ENCODE measurements around the gene PTPN4. TPM values are rescaled to one million over a fixed set of nuclear protein-coding genes. Genes with fewer than 3 reads are reported as not detected.

The PTPN4 gene
- total RNA-seq, 1 experiment from 2014 or later, result 60.7 TPM

DNA sequence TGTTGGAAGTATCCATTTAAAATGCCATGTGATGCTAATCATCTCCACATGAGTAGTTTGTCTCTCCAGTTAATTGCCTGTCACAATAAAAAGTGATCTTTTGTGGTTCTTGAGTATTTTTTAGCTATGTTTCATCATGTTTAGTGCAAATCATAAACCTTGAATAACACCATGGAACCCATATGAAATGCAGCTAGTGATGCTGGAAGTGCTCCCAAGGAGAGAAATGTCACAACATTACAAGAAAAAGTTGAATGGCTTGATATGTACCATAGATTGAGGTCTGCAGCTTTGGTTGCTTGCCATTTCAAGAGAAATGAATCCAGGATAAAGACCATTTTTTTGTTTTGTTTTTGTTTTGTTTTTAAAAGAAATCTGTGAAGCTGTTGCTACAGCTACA is 14.3 kb downstream of the PTPN4 start:
- Histone ChIP-seq H3K79me2 (ENCODE audit: low read depth) (peaks cover 91% of the 10 kb centered on the region), H3K4me2 (no peak overlapping the region), H4K20me1 (ENCODE audit: insufficient read depth) (peaks cover 9% of the 10 kb centered on the region; the same call in 1 of the 2 replicates), H3F3A (ENCODE audit: insufficient read depth, low read depth) (0 out of 2 replicates have a peak, but pooled peaks cover 5% of the 10 kb centered on the region), H3K4me1 (replicated peaks; ENCODE audit: insufficient read depth) (peaks cover 8% of the 10 kb centered on the region; the same call in 1 of the 2 replicates), H3K27me3 (ENCODE audit: insufficient read depth, low read depth) (no peaks in the 10 kb centered on the region), H3K36me3 (ENCODE audit: low read depth) (peaks cover 3% of the 10 kb centered on the region; the same call in 1 of the 2 replicates), H3K9me3 (ENCODE audit: insufficient read depth, low read depth) (peaks cover 4% of the 10 kb centered on the region; the same call in 1 of the 2 replicates), H3K9me2 (ENCODE audit: insufficient read depth) (no peaks in the 10 kb centered on the region), H2AFZ (no peak overlapping the region), H3K27ac (no peak overlapping the region), H3K4me3 (no peak overlapping the region)
- peak in 1 of 2 experiments; percentile 29 for DNase-seq
- BruUV-seq (replicated peaks), result no TSS peak
- intact Hi-C loops (cut with micrococcal nuclease; ENCODE audit: unreplicated experiment), result no loop called here
- ChIA-PET POLR2A (ENCODE audit: unreplicated experiment) (interaction anchor here (0.6 to 0.8 kb wide), 2 partner anchors 33 to 160 kb away, joined by 3 to 7 read pairs; no protein-coding TSS in a partner anchor), CTCF (no interaction called here)
- TF ChIP-seq CTCF (conservative IDR thresholded peaks at IDR 0.05) (no peak), EZH2 (IDR thresholded peaks at IDR 0.05; ENCODE audit: low read depth) (no peak)

GRCh38 chr2:119775102-119775501 is 15.4 kb downstream of the PTPN4 start:
- DNase-seq, result no peak
- Histone ChIP-seq H3K27me3 (ENCODE audit: insufficient read depth, low read depth) (no peaks in the 10 kb centered on the region), H3K4me2 (no peak overlapping the region), H2AFZ (no peak overlapping the region), H3K9me3 (ENCODE audit: insufficient read depth, low read depth) (peaks cover 4% of the 10 kb centered on the region; the same call in 1 of the 2 replicates), H3K9me2 (ENCODE audit: insufficient read depth) (no peaks in the 10 kb centered on the region), H3K4me1 (replicated peaks; ENCODE audit: insufficient read depth) (peaks cover 8% of the 10 kb centered on the region; the same call in 1 of the 2 replicates), H3K4me3 (no peak overlapping the region), H3K27ac (no peak overlapping the region), H3F3A (ENCODE audit: insufficient read depth, low read depth) (0 out of 2 replicates have a peak, but pooled peaks cover 5% of the 10 kb centered on the region), H4K20me1 (ENCODE audit: insufficient read depth) (peaks cover 9% of the 10 kb centered on the region; the same call in 1 of the 2 replicates), H3K79me2 (ENCODE audit: low read depth) (peaks cover 91% of the 10 kb centered on the region), H3K36me3 (ENCODE audit: low read depth) (peaks cover 8% of the 10 kb centered on the region; the same call in 1 of the 2 replicates)
- ChIA-PET CTCF (no interaction called here), POLR2A (ENCODE audit: unreplicated experiment) (no interaction called here)
- intact Hi-C loops (cut with micrococcal nuclease; ENCODE audit: unreplicated experiment), result no loop called here
- no peak for TF ChIP-seq CTCF (conservative IDR thresholded peaks at IDR 0.05)
- no peak for TF ChIP-seq EZH2 (IDR thresholded peaks at IDR 0.05; ENCODE audit: low read depth)
- no TSS peak for BruUV-seq (replicated peaks)

DNA sequence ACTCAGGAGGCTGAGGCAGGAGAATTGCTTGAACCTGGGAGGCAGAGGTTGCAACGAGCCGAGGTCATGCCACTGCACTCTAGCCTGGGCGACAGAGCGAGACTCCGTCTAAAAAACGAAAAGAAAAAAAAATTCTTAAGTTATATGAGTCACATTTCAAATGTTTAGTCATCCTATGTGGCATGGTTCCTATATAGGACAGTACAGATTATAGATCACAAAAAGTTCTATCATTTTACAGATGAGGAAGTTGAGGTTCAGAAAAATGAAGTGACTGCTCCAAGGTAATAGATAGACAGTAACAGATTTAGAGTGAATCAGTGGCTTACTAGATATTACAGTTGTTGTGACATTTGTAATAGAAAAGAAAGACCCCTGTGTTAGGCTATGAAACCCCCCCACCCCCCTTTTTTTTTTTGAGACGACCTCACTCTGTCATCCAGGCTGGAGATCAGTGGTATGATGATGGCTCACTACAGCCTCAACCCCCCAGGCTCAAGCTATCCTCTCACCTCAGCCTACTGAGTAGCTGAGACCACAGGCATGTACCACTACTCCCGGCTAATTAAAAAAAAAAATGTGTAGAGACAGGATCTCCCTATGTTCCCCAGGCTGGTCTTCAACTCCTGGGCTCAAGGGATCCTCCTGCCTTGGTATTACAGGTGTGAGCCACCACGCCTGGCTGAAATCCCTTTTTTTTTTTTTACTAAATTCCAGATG is 22.7 kb downstream of the PTPN4 start:
- CTCF ChIA-PET, result no interaction called here
- Histone ChIP-seq H3K4me3 (no peak overlapping the region), H3K4me2 (no peak overlapping the region), H3K27me3 (ENCODE audit: insufficient read depth, low read depth) (no peaks in the 10 kb centered on the region), H4K20me1 (ENCODE audit: insufficient read depth) (peaks cover 28% of the 10 kb centered on the region), H3K9me2 (ENCODE audit: insufficient read depth) (no peaks in the 10 kb centered on the region), H3K79me2 (ENCODE audit: low read depth) (peaks cover 94% of the 10 kb centered on the region), H3K4me1 (replicated peaks; ENCODE audit: insufficient read depth) (no peaks in the 10 kb centered on the region), H2AFZ (no peak overlapping the region), H3K27ac (no peak overlapping the region), H3F3A (ENCODE audit: insufficient read depth, low read depth) (no peaks in the 10 kb centered on the region), H3K9me3 (ENCODE audit: insufficient read depth, low read depth) (peaks cover 3% of the 10 kb centered on the region; the same call in 1 of the 2 replicates), H3K36me3 (ENCODE audit: low read depth) (peaks cover 21% of the 10 kb centered on the region)
- DNase-seq, result no peak
- TF ChIP-seq EZH2 (IDR thresholded peaks at IDR 0.05; ENCODE audit: low read depth) (no peak), CTCF (conservative IDR thresholded peaks at IDR 0.05) (no peak)
- intact Hi-C loops (cut with micrococcal nuclease; ENCODE audit: unreplicated experiment), result no loop called here
- POLR2A ChIA-PET (ENCODE audit: unreplicated experiment), result no interaction called here
- no TSS peak for BruUV-seq (replicated peaks)

Data from PC-9 (cell line).